ENCODE data around the gene GALNS.

GALNS gene

GRCh38 chr16:88883946-88884345 lies 27.2 kb upstream of the GALNS start:
- no peak overlapping the region for H3K4me3 ChIP-seq (ENCODE audit: low read length)
- no peak for TF ChIP-seq ZNF274 (IDR thresholded peaks at IDR 0.05; ENCODE audit: low read depth, low read length)

GRCh38 chr16:88883117-88883895 lies 26.6 kb upstream of the GALNS start:
- no peak for TF ChIP-seq ZNF274 (IDR thresholded peaks at IDR 0.05; ENCODE audit: low read depth, low read length)
- no peak overlapping the region for H3K4me3 ChIP-seq (ENCODE audit: low read length)

GRCh38 chr16:88882358-88883030 lies 25.7 kb upstream of the GALNS start:
- no peak for TF ChIP-seq ZNF274 (IDR thresholded peaks at IDR 0.05; ENCODE audit: low read depth, low read length)

GRCh38 chr16:88881675-88882357 lies 25.1 kb upstream of the GALNS start:
- TF ChIP-seq ZNF274 (IDR thresholded peaks at IDR 0.05; ENCODE audit: low read depth, low read length) = no peak
- H3K4me3 ChIP-seq (ENCODE audit: low read length) = no peak overlapping the region

More at GRCh38 chr16:88882358-88883030, 25.7 kb upstream of the GALNS start:
- no peak overlapping the region for H3K4me3 ChIP-seq (ENCODE audit: low read length)

GRCh38 chr16:88881007-88881615 lies 24.4 kb upstream of the GALNS start:
- TF ChIP-seq ZNF274 (IDR thresholded peaks at IDR 0.05; ENCODE audit: low read depth, low read length) = no peak

GRCh38 chr16:88880226-88881006 lies 23.7 kb upstream of the GALNS start:
- no peak for TF ChIP-seq ZNF274 (IDR thresholded peaks at IDR 0.05; ENCODE audit: low read depth, low read length)
- no peak overlapping the region for H3K4me3 ChIP-seq (ENCODE audit: low read length)

More at GRCh38 chr16:88881007-88881615, 24.4 kb upstream of the GALNS start:
- H3K4me3 ChIP-seq (ENCODE audit: low read length) = no peak overlapping the region

GRCh38 chr16:88879788-88880055 lies 23.0 kb upstream of the GALNS start:
- no peak for TF ChIP-seq ZNF274 (IDR thresholded peaks at IDR 0.05; ENCODE audit: low read depth, low read length)
- H3K4me3 ChIP-seq (ENCODE audit: low read length) = no peak overlapping the region

GRCh38 chr16:88878967-88879787 lies 22.4 kb upstream of the GALNS start:
- no peak for TF ChIP-seq ZNF274 (IDR thresholded peaks at IDR 0.05; ENCODE audit: low read depth, low read length)
- no peak overlapping the region for H3K4me3 ChIP-seq (ENCODE audit: low read length)

GRCh38 chr16:88878356-88878755 lies 21.6 kb upstream of the GALNS start:
- H3K4me3 ChIP-seq (ENCODE audit: low read length) = no peak overlapping the region
- no peak for TF ChIP-seq ZNF274 (IDR thresholded peaks at IDR 0.05; ENCODE audit: low read depth, low read length)

GRCh38 chr16:88877564-88878289 lies 21.0 kb upstream of the GALNS start:
- H3K4me3 ChIP-seq (ENCODE audit: low read length) = no peak overlapping the region
- no peak for TF ChIP-seq ZNF274 (IDR thresholded peaks at IDR 0.05; ENCODE audit: low read depth, low read length)

GRCh38 chr16:88876942-88877526 lies 20.3 kb upstream of the GALNS start:
- no peak for TF ChIP-seq ZNF274 (IDR thresholded peaks at IDR 0.05; ENCODE audit: low read depth, low read length)
- H3K4me3 ChIP-seq (ENCODE audit: low read length) = no peak overlapping the region

- H3K4me3 ChIP-seq (ENCODE audit: low read length) = no peak overlapping the region
- no peak for TF ChIP-seq ZNF274 (IDR thresholded peaks at IDR 0.05; ENCODE audit: low read depth, low read length)
These were observed 19.0 kb upstream of the GALNS start for GRCh38 chr16:88875703-88876234.

Data from GM08714 (cell line).